Ovary (tissue), 9 donors: ENCODE data around the gene MEF2C. TPM values are rescaled to one million over a fixed set of nuclear protein-coding genes. Genes with fewer than 3 reads are reported as not detected.

Experiments
- DNase-seq, 5 donors: peaks; one replicate each; pipeline ENCODE4 v3.0.0-alpha.2; 2019 to 2020
- H3K27ac ChIP-seq, 2 donors: fragments of 200-600 bp; one replicate each; pipeline versions ENCODE4 v1.5.1 to v1.8.0; 2019 to 2022
- H3K27me3 ChIP-seq: fragments of 200-600 bp; one replicate; pipeline ENCODE4 v1.8.0; 2022
- H3K36me3 ChIP-seq: fragments of 200-600 bp; sonication (generic); one replicate; pipeline ENCODE4 v1.5.1; 2019
- H3K4me1 ChIP-seq: one replicate; pipeline ENCODE4 v1.8.1; 2013; ENCODE audit warnings: mild to moderate bottlenecking, moderate library complexity; ENCODE audit not compliant: insufficient read depth
- H3K4me3 ChIP-seq: fragments of 200-600 bp; sonication (generic); one replicate; pipeline ENCODE4 v1.5.1; 2017
- H3K9me3 ChIP-seq, 2 donors: fragments of 200-600 bp in 1 of 2; sonication (generic) in 1 of 2; one replicate each; pipeline versions ENCODE4 v1.5.1 to v1.8.1; 2013 to 2019; ENCODE audit warnings: mild to moderate bottlenecking in 1 of 2, moderate library complexity in 1 of 2
- EP300 ChIP-seq: sonication (generic); formaldehyde crosslinking; IDR thresholded peaks from one replicate; pipeline ENCODE4 v1.6.1; 2017; ENCODE audit warnings: antibody characterized with exemption
- POLR2A ChIP-seq: fragments of 450-650 bp; IDR thresholded peaks from one replicate; pipeline ENCODE4 v1.6.1; 2017; ENCODE audit warnings: antibody characterized with exemption, mild to moderate bottlenecking, moderate library complexity
- WGBS, 3 donors: extraction: QIAGEN DNeasy Blood & Tissue Kit in 1 of 3; methylation state at CpG; one replicate each; pipeline versions ENCODE4 v1.1.5 to v1.1.7; 2013 to 2017; 5-methylcytosine and 5-hydroxymethylcytosine counted together
- intact Hi-C, 4 donors: fragments of 100-400 bp; cut with DNase I; formaldehyde crosslinking; loops; one replicate each; pipeline versions ENCODE4 v1.11.0 to v1.15.1; 2022 to 2023
- polyA plus RNA-seq, 2 donors: library from polyadenylated mRNA; stranded (reverse); fragments of 200-250 nt in 1 of 2; fragments of 350-450 nt in 1 of 2; fragmentation: Illumina TruSeq in 1 of 2; extraction: RNeasy Lipid Tissue Mini Kit (QIAGEN cat#74804) in 1 of 2; gene quantifications; one replicate each; pipeline ENCODE4 v1.2.3, GENCODE V29; 2013 to 2014
- total RNA-seq, 7 donors: library from RNA; depleted of rRNA in 2 of 7; stranded (reverse); fragments of >200 nt in 2 of 7; fragmentation: NEBNext Ultra II Directional in 3 of 7; extraction: Animal tissue kit (Norgen Biotek cat#: 25700) in 3 of 7; gene quantifications; one replicate each; pipeline versions ENCODE4 v1.1.0 to v1.2.4, GENCODE V29; 2016 to 2023
- TF ChIP-seq, protein P1 (sequence below), 3 donors: fragments of 450-650 bp in 2 of 3; fragments of 200-600 bp in 1 of 3; IDR thresholded peaks; one replicate each; pipeline versions ENCODE4 v1.5.1 to v1.8.0; 2016 to 2022; ENCODE audit warnings: antibody characterized with exemption in 3 of 3, mild to moderate bottlenecking in 1 of 3
- donor health status: DM: no; HTN: no; CAD: no; lungs with moderate emphysema.
- donor health status: DM: no; HTN: no; CAD: no.
- donor health status: Bipolar disorder and iron deficiency.
- donor health status: DM: yes; HTN: yes; CAD: no.
- donor health status: DM: no; HTN: no; CAD: no.
- donor health status: DM: yes; HTN: yes; CAD: no.

Gene MEF2C
- total and polyA plus RNA-seq, 9 donors: 27.2 to 91.4 (median 73.8) TPM

DNA sequence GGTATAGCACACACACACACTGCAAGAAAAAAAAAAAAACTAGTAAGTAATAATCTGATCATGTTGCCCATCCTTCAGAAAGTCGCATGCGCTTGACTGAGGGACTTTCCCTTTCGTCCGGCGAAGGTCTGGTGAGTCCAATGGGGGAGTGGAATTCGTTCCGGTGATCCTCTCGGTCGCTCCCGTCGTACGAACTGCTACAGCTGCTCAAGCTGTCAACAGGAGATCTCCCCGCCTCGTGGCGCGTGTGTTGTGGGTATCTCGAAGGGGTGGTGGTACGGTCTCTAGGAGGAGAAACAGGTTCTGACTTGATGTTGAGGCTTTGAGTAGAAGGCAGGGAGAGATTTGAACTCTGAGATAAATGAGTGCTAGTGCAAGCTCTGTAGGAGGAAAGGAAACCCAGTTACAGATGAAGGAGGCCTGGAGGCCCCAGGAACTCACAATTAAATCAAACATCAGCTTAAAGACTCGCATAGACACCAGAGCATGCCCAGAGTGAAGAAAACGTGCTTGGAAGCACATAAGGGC lies 160.4 kb downstream of the MEF2C start:
- no peaks in the 10 kb centered on the region for H3K36me3 ChIP-seq
- no peak for DNase-seq
- 87 to 91% (median 90%) methylated on average over 20 of the region's 20 CpGs for WGBS, 3 donors
- H3K4me3 ChIP-seq: no peak overlapping the region
- no peaks in the 10 kb centered on the region for H3K27me3 ChIP-seq
- H3K27ac ChIP-seq: no peak overlapping the region
- intact Hi-C loops: loop anchor here in 1 of 4 donors (10.0 kb wide), 1 partner anchor 1542 kb away; no protein-coding TSS in a partner anchor
- no peaks in the 10 kb centered on the region for H3K9me3 ChIP-seq
- no peaks in the 10 kb centered on the region for H3K4me1 ChIP-seq
- TF ChIP-seq, protein P1, sequence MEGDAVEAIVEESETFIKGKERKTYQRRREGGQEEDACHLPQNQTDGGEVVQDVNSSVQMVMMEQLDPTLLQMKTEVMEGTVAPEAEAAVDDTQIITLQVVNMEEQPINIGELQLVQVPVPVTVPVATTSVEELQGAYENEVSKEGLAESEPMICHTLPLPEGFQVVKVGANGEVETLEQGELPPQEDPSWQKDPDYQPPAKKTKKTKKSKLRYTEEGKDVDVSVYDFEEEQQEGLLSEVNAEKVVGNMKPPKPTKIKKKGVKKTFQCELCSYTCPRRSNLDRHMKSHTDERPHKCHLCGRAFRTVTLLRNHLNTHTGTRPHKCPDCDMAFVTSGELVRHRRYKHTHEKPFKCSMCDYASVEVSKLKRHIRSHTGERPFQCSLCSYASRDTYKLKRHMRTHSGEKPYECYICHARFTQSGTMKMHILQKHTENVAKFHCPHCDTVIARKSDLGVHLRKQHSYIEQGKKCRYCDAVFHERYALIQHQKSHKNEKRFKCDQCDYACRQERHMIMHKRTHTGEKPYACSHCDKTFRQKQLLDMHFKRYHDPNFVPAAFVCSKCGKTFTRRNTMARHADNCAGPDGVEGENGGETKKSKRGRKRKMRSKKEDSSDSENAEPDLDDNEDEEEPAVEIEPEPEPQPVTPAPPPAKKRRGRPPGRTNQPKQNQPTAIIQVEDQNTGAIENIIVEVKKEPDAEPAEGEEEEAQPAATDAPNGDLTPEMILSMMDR (IDR thresholded peaks at IDR 0.05): no peak
- TF ChIP-seq EP300: no peak
- no peak for TF ChIP-seq POLR2A

DNA sequence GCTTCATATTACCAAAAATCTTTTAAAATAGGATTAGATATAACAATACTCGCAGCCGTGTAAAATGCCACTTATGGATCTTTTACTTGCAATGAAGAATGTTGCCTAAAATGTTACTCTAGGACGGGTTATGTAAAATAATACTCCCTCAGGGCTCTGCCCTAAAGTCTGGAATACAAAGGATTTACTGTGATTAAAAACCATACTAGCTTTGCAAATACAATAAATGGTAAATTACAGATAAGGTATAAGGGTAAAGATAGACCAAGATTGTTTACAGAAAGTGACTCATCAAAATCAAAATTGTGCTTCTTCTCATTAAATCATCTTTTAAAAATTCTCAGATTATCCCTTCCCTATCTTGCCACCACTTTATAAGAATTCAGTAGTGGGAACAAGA lies 163.6 kb downstream of the MEF2C start:
- no peaks in the 10 kb centered on the region for H3K9me3 ChIP-seq
- H3K4me1 ChIP-seq: no peaks in the 10 kb centered on the region
- TF ChIP-seq, protein P1 (IDR thresholded peaks at IDR 0.05): no peak
- no peak for TF ChIP-seq POLR2A
- no peak for TF ChIP-seq EP300
- H3K4me3 ChIP-seq: no peak overlapping the region
- DNase-seq: no peak
- 93 to 96% (median 95%) methylated on average over 3 of the region's 3 CpGs for WGBS, 3 donors
- no peak overlapping the region for H3K27ac ChIP-seq
- no peaks in the 10 kb centered on the region for H3K36me3 ChIP-seq
- intact Hi-C loops: no loop called here
- no peaks in the 10 kb centered on the region for H3K27me3 ChIP-seq

DNA sequence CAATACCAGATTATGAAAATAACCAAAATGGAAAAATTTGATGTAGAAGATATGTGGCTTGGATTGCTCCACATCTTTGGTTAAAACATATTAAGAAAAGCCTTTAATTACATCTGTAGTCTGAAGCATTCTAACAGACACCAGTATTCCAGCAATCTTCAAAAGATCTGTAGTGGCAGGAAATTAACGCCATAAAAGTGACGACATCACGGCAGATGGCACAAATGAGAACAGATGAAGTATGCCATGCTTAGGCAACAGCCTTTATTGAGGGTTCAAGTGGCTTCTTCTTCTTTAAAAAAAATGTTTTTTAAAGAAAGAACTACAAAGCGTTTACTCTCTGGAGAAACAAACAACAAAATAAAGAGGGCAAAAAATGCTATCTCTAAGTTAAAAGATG lies 164.2 kb downstream of the MEF2C start:
- Histone ChIP-seq H3K4me1 (no peaks in the 10 kb centered on the region), H3K36me3 (no peaks in the 10 kb centered on the region), H3K9me3 (no peaks in the 10 kb centered on the region), H3K27me3 (no peaks in the 10 kb centered on the region), H3K4me3 (no peak overlapping the region), H3K27ac (no peak overlapping the region)
- DNase-seq: no peak
- intact Hi-C loops: no loop called here
- TF ChIP-seq POLR2A: no peak
- no peak for TF ChIP-seq EP300
- TF ChIP-seq, protein P1 (IDR thresholded peaks at IDR 0.05): no peak
- WGBS, 3 donors: 91 to 95% (median 94%) methylated on average over 4 of the region's 4 CpGs

DNA sequence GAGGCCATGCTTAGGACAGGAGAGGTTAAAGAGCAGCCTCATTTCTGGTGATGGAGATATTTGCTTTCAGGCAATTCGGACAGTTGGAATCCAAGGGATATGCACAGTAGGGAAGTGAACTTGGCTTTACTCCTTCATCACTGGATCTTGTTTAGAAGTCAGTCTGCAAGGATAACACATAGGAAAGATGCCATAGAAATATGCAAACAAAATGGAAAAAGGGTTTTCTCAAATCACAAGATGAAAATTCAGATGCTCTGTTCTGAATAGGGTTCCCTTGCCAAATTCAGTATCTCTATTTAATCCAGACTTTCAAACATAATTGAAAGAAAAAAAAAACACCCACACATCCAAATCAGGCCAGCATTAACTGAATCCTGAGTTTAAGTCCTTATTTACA lies 166.9 kb downstream of the MEF2C start:
- TF ChIP-seq POLR2A (no peak), EP300 (no peak)
- TF ChIP-seq, protein P1 (IDR thresholded peaks at IDR 0.05): no peak
- Histone ChIP-seq H3K4me1 (no peaks in the 10 kb centered on the region), H3K9me3 (no peaks in the 10 kb centered on the region), H3K27ac (no peak overlapping the region), H3K36me3 (no peaks in the 10 kb centered on the region), H3K27me3 (no peaks in the 10 kb centered on the region), H3K4me3 (no peak overlapping the region)
- intact Hi-C loops: no loop called here
- no peak for DNase-seq
- WGBS, 3 donors: 67 to 81% (median 68%) methylated on average over 1 of the region's 1 CpG
